HG03060 (cell line): ENCODE data around the gene CFDP1.
"Not testable (repeated sequence)": the region's sequence is repeated elsewhere in the genome, so short reads cannot be mapped to it uniquely, and the experiment has no call there.

Source experiments
- ATAC-seq: cut with Tn5 transposase; IDR thresholded peaks from one replicate; pipeline ENCODE4 v1.9.1; 2021; ENCODE audit warnings: low read depth, moderate number of reproducible peaks; ENCODE audit not compliant: unreplicated experiment

CFDP1 gene

GRCh38 chr16:75432828-75433731, at the start of gene CFDP1:
Gene CFDP1, minus strand, starts transcription at chr16:75433503. Its CDS starts 151 bp downstream, at chr16:75433352.
- peak; percentile 84 for ATAC-seq

GRCh38 chr16:75482434-75483205, 49.3 kb upstream of the CFDP1 start:
- ATAC-seq = no peak

GRCh38 chr16:75481475-75481874, 48.2 kb upstream of the CFDP1 start:
- ATAC-seq = no peak

GRCh38 chr16:75479421-75479990, 46.2 kb upstream of the CFDP1 start:
- ATAC-seq = no peak

GRCh38 chr16:75478480-75479345, 45.4 kb upstream of the CFDP1 start:
- no peak for ATAC-seq

- no peak for ATAC-seq
Measured at GRCh38 chr16:75477680-75478473, 44.6 kb upstream of the CFDP1 start.

- no peak for ATAC-seq
Measured at GRCh38 chr16:75476817-75477216, 43.5 kb upstream of the CFDP1 start.

- ATAC-seq = no peak
Measured at GRCh38 chr16:75475420-75475847, 42.1 kb upstream of the CFDP1 start.

- ATAC-seq = no peak
Measured at GRCh38 chr16:75472908-75473877, 39.9 kb upstream of the CFDP1 start.

GRCh38 chr16:75471723-75472633, 38.7 kb upstream of the CFDP1 start:
- ATAC-seq = peak; percentile 80

- ATAC-seq = no peak
Measured at GRCh38 chr16:75466760-75467159, 33.5 kb upstream of the CFDP1 start.

GRCh38 chr16:75464122-75464918, 31.0 kb upstream of the CFDP1 start, which contains the start of gene TMEM170A:
Gene TMEM170A, minus strand, starts transcription at chr16:75464689. Its CDS starts 89 bp downstream, at chr16:75464600.
- peak; percentile 90 for ATAC-seq

GRCh38 chr16:75463389-75464121, 30.3 kb upstream of the CFDP1 start:
- ATAC-seq = not testable (repeated sequence)

- ATAC-seq = peak; percentile 20
Measured at GRCh38 chr16:75462806-75463205, 29.5 kb upstream of the CFDP1 start.

- no peak for ATAC-seq
Measured at GRCh38 chr16:75461575-75461974, 28.3 kb upstream of the CFDP1 start.

GRCh38 chr16:75460446-75460845, 27.1 kb upstream of the CFDP1 start:
- no peak for ATAC-seq
